ENCODE measurements around the gene CDC73. TPM values are rescaled to one million over a fixed set of nuclear protein-coding genes. Genes with fewer than 3 reads are reported as not detected.
"Not testable (repeated sequence)": the region's sequence is repeated elsewhere in the genome, so short reads cannot be mapped to it uniquely, and the experiment has no call there.

Gene CDC73
- total RNA-seq, 2 experiments from 2014 or later = 39.0 to 45.2 TPM

DNA sequence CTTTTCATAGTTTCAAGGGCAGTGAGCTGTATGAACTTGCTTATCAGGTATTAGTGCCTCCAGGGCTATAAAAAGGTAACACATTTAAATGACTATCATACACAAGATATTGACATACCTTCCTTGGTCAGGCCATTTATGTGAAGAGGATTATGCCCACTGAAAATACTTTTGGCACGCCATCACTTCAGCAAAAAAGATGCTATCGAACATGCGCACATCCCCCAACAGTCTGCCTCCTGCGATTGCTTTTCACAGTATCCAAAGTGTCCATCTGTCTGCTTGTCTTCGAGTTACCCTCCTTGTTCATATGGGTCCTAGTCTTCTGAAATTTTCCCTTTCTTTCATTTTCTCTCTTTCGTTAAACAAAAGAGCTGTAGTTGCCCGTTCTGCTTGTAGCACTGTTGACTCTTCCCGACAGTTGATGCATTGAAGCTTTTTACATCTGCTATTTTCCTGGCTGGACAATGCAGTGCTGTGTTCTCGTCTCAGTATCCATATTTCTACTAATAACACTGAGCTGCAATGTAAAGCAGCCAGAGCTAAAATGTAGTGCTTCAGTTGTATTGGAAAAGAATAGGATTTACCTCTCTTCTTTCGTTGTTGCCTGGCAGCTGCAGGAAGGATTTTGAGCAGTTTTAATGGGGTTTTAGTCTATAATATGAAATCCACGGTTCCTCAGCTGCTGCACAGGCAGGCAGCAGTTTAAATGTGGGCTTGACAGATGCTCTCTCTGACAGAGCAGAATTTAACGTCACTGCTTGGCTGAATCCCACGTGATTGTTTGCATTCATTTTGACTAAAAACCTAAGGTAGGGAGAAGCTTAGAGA, 64.3 kb downstream of the CDC73 start, which contains the start of gene B3GALT2:
B3GALT2 (minus strand) TSS at position 713 of the 831 bp plus-strand sequence. CDS start 5,051 bp downstream, outside the sequence.
- no peaks in the 10 kb centered on the region for H3K27me3 Mint-ChIP-seq (ENCODE audit: low read depth)
- H3K4me3 Mint-ChIP-seq = no peak within 1 kb of the TSS
- DNase-seq = peak; percentile 24
- no peak within 1 kb of the TSS for H3K27ac Mint-ChIP-seq
- H3K4me1 Mint-ChIP-seq (ENCODE audit: low read depth) = peaks cover 34% of the 10 kb centered on the region
- no peaks in the 10 kb centered on the region for H3K36me3 Mint-ChIP-seq (ENCODE audit: low read depth)
- intact Hi-C loops (cut with micrococcal nuclease) = loop anchor here (10.0 kb wide), 1 partner anchor 859 kb away; no protein-coding TSS in a partner anchor
- CTCF ChIA-PET = interaction anchor here (0.5 to 1.6 kb wide), 5 partner anchors 23 to 916 kb away, joined by 3 to 5 read pairs (median 3); no protein-coding TSS in a partner anchor
- H3K9me3 Mint-ChIP-seq = no peaks in the 10 kb centered on the region

DNA sequence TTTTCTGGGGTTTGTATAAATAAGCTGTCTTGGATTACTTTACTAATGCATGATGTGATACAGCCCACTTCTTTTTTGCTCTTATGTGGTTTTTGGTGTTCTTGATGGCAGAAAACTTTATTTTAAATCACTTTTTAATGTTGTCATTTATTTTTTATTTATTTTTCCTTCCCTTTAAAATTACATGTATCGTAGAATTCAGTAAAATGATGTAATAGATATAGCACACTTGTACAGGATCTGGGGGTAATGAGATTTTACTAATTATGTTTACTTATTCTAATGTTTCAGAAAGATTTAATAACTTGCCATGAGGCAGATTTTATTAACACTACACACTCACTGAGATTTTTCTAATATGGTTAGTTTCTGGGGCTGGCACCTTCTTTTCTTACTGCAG, 65.3 kb downstream of the CDC73 start:
- Mint-ChIP-seq H3K9me3 (no peaks in the 10 kb centered on the region), H3K36me3 (ENCODE audit: low read depth) (peaks cover 4% of the 10 kb centered on the region), H3K4me1 (ENCODE audit: low read depth) (peaks cover 34% of the 10 kb centered on the region), H3K27me3 (ENCODE audit: low read depth) (no peaks in the 10 kb centered on the region), H3K27ac (no peak overlapping the region), H3K4me3 (no peak overlapping the region)
- CTCF ChIA-PET = interaction anchor here (0.6 to 1.6 kb wide), 3 partner anchors 41 to 652 kb away, joined by 4 to 6 read pairs (median 5); no protein-coding TSS in a partner anchor
- DNase-seq = no peak
- intact Hi-C loops (cut with micrococcal nuclease) = loop anchor here (10.0 kb wide), 1 partner anchor 858 kb away; no protein-coding TSS in a partner anchor

- intact Hi-C loops (cut with micrococcal nuclease) = loop anchor here (10.0 kb wide), 1 partner anchor 856 kb away; no protein-coding TSS in a partner anchor
These were observed 67.1 kb downstream of the CDC73 start for GRCh38 chr1:193188915-193189314.

DNA sequence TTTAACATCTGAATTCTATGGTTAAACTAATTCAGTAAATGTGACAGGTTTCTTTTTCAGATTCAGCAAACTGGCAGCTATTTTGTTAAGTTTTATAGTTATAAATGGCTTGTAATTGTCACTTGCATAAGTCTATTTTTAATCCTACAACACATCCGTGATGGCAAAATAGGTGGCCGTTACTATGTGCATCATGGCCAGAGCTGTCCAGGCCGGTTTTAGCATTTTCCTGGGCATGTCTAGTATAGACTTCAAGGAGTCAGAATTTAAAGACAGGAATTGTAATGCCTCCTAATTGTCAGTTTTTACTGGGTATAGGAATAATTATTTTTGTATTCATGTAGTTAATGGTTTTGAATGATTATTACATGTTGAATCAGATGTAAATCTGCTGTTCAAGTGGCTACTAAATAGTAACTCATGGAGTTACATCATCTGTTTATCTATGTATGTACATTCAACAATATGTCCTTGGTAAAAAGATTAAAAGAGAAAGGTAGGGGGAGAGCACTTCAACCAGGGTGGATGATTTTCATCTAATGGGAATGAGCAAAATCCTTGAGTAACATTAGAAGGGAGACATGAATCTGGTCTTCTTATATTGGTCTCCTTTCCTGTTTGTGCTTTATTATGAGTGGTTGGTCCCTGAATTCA, 67.7 kb downstream of the CDC73 start:
- H3K36me3 Mint-ChIP-seq (ENCODE audit: low read depth) = peaks cover 13% of the 10 kb centered on the region
- H3K27ac Mint-ChIP-seq = no peak overlapping the region
- H3K9me3 Mint-ChIP-seq = peaks cover 6% of the 10 kb centered on the region
- peaks cover 39% of the 10 kb centered on the region for H3K4me1 Mint-ChIP-seq (ENCODE audit: low read depth)
- DNase-seq = no peak
- CTCF ChIA-PET = interaction anchor here (1.1 kb wide), 1 partner anchor 9 kb away, joined by 4 read pairs; no protein-coding TSS in a partner anchor
- H3K4me3 Mint-ChIP-seq = no peak overlapping the region
- no peaks in the 10 kb centered on the region for H3K27me3 Mint-ChIP-seq (ENCODE audit: low read depth)
- intact Hi-C loops (cut with micrococcal nuclease) = loop anchor here (10.0 kb wide), 1 partner anchor 855 kb away; no protein-coding TSS in a partner anchor

More at GRCh38 chr1:193188915-193189314, 67.1 kb downstream of the CDC73 start:
- H3K4me3 Mint-ChIP-seq; H3K27ac Mint-ChIP-seq; DNase-seq; H3K27me3 Mint-ChIP-seq (ENCODE audit: low read depth); H3K9me3 Mint-ChIP-seq; CTCF ChIA-PET: not testable (repeated sequence)
- H3K36me3 Mint-ChIP-seq (ENCODE audit: low read depth) = peaks cover 13% of the 10 kb centered on the region
- H3K4me1 Mint-ChIP-seq (ENCODE audit: low read depth) = peaks cover 39% of the 10 kb centered on the region

DNA sequence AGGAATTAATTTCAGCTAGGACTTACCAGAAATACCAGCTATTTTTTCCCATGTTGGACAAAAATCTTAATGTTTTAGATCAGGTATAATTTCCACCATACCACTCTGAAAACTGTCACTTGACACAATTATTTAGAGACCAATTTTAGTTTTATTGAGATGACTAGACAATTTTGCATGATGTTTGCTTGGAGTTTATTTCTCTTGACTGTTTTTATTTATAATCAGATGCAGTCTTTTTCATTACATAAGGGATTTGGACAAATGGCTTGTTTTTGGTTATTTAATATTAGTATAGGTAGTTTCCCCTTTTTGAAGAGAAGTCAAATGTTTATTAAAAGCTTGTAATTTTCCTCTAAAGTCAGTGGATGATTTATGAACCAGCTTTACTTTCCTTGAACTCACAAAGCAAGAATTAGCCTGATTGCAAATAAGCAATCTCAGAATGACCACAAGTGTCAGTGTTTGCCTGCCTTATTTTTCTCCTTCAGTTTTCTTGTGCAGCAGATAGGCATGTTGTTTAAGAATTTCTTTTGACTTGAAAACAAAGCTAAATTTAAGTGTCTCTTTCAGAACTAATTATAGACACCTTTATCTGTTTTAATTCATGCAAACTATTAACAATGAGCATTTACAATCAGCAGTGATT, 68.4 kb downstream of the CDC73 start:
- peaks cover 6% of the 10 kb centered on the region for H3K9me3 Mint-ChIP-seq
- peaks cover 40% of the 10 kb centered on the region for H3K4me1 Mint-ChIP-seq (ENCODE audit: low read depth)
- no peak for DNase-seq
- CTCF ChIA-PET = interaction anchor here (1.1 kb wide), 1 partner anchor 10 kb away, joined by 4 read pairs; no protein-coding TSS in a partner anchor
- H3K27me3 Mint-ChIP-seq (ENCODE audit: low read depth) = no peaks in the 10 kb centered on the region
- H3K27ac Mint-ChIP-seq = no peak overlapping the region
- peaks cover 13% of the 10 kb centered on the region for H3K36me3 Mint-ChIP-seq (ENCODE audit: low read depth)
- intact Hi-C loops (cut with micrococcal nuclease) = no loop called here
- no peak overlapping the region for H3K4me3 Mint-ChIP-seq

DNA sequence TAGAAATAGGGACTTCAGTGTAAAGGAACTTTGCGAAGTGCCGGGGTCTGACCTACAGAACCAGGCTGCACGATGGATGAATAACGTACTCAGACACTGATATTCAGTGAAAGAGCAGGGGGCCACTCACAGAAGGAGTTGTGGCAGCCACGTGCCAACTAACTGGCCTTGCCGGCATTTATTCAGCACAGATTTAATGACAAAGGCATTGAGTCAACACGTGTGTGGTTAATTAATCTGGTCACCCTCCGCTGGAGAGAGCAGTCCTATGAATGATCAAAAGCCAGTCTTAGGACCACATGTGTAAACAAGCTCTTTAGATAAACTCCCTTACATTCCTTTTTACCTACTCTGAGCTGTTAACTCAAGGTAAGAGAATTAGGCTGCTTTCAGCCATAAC, 70.8 kb downstream of the CDC73 start:
- Mint-ChIP-seq H3K4me1 (ENCODE audit: low read depth) (peaks cover 27% of the 10 kb centered on the region), H3K4me3 (no peak overlapping the region), H3K27me3 (ENCODE audit: low read depth) (no peaks in the 10 kb centered on the region), H3K27ac (no peak overlapping the region), H3K9me3 (peaks cover 6% of the 10 kb centered on the region), H3K36me3 (ENCODE audit: low read depth) (peaks cover 13% of the 10 kb centered on the region)
- CTCF ChIA-PET = no interaction called here
- no peak for DNase-seq
- intact Hi-C loops (cut with micrococcal nuclease) = no loop called here

DNA sequence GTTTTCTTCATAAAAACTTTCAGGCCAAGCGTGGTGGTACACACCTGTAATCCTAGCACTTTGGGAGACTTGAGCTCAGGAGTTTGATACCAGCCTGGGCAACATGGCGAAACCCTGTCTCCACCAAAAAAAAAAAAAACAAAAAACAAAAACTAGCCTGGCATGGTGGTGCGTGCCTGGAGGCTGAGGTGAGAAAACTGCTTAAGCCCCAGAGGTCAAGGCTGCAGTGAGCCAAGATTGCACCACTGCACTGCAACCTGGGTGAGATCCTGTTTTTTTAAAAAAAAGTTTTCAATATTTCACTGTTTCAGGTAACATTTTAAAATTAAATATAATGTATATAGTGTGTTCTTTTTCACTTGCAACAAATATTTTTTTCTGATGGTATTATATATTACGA, 78.1 kb downstream of the CDC73 start:
- intact Hi-C loops (cut with micrococcal nuclease) = no loop called here
- Mint-ChIP-seq H3K9me3 (no peaks in the 10 kb centered on the region), H3K36me3 (ENCODE audit: low read depth) (peaks cover 13% of the 10 kb centered on the region), H3K4me3 (no peak overlapping the region), H3K27me3 (ENCODE audit: low read depth) (no peaks in the 10 kb centered on the region), H3K4me1 (ENCODE audit: low read depth) (peaks cover 26% of the 10 kb centered on the region), H3K27ac (no peak overlapping the region)
- DNase-seq = no peak
- CTCF ChIA-PET = interaction anchor here (0.6 kb wide), 1 partner anchor 15 kb away, joined by 3 read pairs; no protein-coding TSS in a partner anchor

DNA sequence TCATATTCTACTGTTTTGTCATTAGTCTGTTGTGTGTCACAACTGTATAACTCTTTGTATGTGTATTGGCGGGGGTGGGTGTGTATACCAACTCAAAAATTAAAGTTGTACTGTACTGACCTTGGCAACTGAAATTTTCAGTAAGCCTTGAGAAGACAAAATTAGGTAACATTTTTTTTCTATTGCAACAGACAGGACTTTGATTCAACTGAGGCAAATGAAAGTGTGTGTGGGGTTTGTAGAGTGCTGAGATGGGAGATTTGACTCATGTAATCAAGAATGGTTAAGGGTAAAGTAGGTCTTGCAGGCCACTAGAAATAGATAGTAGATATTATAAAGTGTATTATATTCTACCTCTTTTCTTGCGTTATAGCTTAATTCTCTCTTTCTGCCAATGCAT, 79.2 kb downstream of the CDC73 start:
- Mint-ChIP-seq H3K4me1 (ENCODE audit: low read depth) (peaks cover 18% of the 10 kb centered on the region), H3K27me3 (ENCODE audit: low read depth) (no peaks in the 10 kb centered on the region), H3K27ac (no peak overlapping the region), H3K9me3 (peaks cover 2% of the 10 kb centered on the region), H3K36me3 (ENCODE audit: low read depth) (peaks cover 24% of the 10 kb centered on the region), H3K4me3 (no peak overlapping the region)
- intact Hi-C loops (cut with micrococcal nuclease) = no loop called here
- CTCF ChIA-PET = interaction anchor here (0.9 kb wide), 1 partner anchor 17 kb away, joined by 4 read pairs; no protein-coding TSS in a partner anchor
- no peak for DNase-seq

DNA sequence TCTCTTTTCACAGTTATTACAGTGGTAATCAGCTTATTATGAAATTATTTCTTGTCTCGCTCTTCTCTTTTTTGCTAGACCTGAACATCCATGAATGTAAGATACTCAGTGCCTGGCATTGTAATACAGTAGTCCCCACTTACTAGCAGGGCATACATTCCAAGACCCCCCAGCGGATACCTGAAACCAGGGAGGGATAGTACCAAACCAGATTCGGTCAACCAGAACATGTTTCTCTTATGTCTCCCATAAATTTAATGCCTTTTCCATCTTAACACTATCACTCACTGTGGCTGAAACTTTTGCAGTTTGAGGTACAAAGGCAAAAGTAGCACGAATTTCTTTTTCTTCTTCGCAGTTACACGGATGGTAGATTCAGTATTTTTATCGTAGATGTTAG, 89.2 kb downstream of the CDC73 start:
- Mint-ChIP-seq H3K27ac (no peak overlapping the region), H3K9me3 (peaks cover 11% of the 10 kb centered on the region), H3K4me1 (ENCODE audit: low read depth) (peaks cover 22% of the 10 kb centered on the region), H3K4me3 (no peak overlapping the region), H3K36me3 (ENCODE audit: low read depth) (peaks cover 46% of the 10 kb centered on the region), H3K27me3 (ENCODE audit: low read depth) (no peaks in the 10 kb centered on the region)
- DNase-seq = no peak
- CTCF ChIA-PET = no interaction called here
- intact Hi-C loops (cut with micrococcal nuclease) = no loop called here

GRCh38 chr1:193211539-193211938, 89.7 kb downstream of the CDC73 start:
- Mint-ChIP-seq H3K36me3 (ENCODE audit: low read depth) (peaks cover 46% of the 10 kb centered on the region), H3K9me3 (peaks cover 7% of the 10 kb centered on the region), H3K27me3 (ENCODE audit: low read depth) (no peaks in the 10 kb centered on the region), H3K4me3 (no peak overlapping the region), H3K4me1 (ENCODE audit: low read depth) (peaks cover 24% of the 10 kb centered on the region), H3K27ac (no peak overlapping the region)
- intact Hi-C loops (cut with micrococcal nuclease) = no loop called here
- no peak for DNase-seq
- CTCF ChIA-PET = no interaction called here

DNA sequence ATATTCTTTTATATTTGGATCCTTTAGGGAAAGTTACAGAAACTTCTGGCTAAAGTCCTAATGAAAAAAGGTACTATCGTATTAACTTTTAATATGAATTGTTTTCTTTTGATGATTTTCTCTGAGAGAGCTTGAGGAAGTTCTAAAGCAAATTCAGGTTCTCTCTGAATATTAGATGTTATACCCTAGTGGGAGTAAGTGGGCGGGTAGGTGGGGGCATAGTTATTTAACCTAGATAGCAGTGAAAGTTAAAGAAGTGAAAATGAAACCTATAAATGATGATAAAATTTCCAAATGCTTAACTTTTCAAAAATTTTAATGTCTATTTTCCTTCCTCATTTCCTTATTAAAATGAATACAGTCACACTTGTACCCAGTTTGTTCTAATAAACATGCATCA, 90.8 kb downstream of the CDC73 start:
- no peak for DNase-seq
- Mint-ChIP-seq H3K9me3 (no peaks in the 10 kb centered on the region), H3K4me1 (ENCODE audit: low read depth) (peaks cover 22% of the 10 kb centered on the region), H3K27me3 (ENCODE audit: low read depth) (no peaks in the 10 kb centered on the region), H3K4me3 (no peak overlapping the region), H3K36me3 (ENCODE audit: low read depth) (peaks cover 45% of the 10 kb centered on the region), H3K27ac (no peak overlapping the region)
- intact Hi-C loops (cut with micrococcal nuclease) = no loop called here
- CTCF ChIA-PET = no interaction called here

DNA sequence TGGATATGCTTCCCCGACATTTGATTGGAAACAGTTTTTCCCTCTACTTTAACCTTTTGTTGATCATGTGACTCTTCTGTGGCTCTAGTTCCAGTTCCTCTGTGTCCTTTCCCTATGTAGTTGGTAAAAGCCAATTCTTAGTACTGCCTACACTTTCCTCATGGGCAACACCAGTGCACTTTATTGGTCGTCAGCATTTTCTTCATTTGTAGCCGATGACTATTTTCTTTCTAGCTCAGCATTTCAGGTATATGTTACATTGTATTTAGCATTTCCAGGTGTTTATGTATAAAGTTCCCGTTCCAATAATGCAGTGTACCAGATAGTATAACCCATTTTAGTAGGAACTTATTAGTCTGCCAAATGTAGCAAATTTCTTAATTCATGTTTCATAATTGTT, 92.2 kb downstream of the CDC73 start:
- Mint-ChIP-seq H3K27ac (no peak overlapping the region), H3K9me3 (no peaks in the 10 kb centered on the region), H3K27me3 (ENCODE audit: low read depth) (no peaks in the 10 kb centered on the region), H3K4me1 (ENCODE audit: low read depth) (peaks cover 20% of the 10 kb centered on the region), H3K4me3 (no peak overlapping the region), H3K36me3 (ENCODE audit: low read depth) (peaks cover 54% of the 10 kb centered on the region)
- CTCF ChIA-PET = no interaction called here
- intact Hi-C loops (cut with micrococcal nuclease) = no loop called here
- DNase-seq = no peak

All from activated naive CD4-positive, alpha-beta T cell treated with anti-CD3 and anti-CD28 coated beads for 36 hours (primary cell).